Astrocyte (in vitro differentiated cells and primary cell): ENCODE measurements around the gene MYCN.

Experiments
- CTCF ChIP-seq: IDR thresholded peaks from 2 replicates; pipeline ENCODE4 v1.5.1; 2011; ENCODE audit warnings: low read depth, mild to moderate bottlenecking, inconsistent platforms, low read length, moderate library complexity; ENCODE audit not compliant: insufficient read depth
- EZH2 ChIP-seq: IDR thresholded peaks from 2 replicates; pipeline ENCODE4 v1.6.1; 2012; ENCODE audit warnings: mild to moderate bottlenecking, low read length, inconsistent platforms; ENCODE audit not compliant: insufficient read depth

- TF ChIP-seq CTCF (no peak), EZH2 (no peak)
These were observed 53.3 kb downstream of the MYCN start for GRCh38 chr2:15993666-15994065.
